ENCODE results near the gene ARHGEF28.

The ARHGEF28 gene

DNA sequence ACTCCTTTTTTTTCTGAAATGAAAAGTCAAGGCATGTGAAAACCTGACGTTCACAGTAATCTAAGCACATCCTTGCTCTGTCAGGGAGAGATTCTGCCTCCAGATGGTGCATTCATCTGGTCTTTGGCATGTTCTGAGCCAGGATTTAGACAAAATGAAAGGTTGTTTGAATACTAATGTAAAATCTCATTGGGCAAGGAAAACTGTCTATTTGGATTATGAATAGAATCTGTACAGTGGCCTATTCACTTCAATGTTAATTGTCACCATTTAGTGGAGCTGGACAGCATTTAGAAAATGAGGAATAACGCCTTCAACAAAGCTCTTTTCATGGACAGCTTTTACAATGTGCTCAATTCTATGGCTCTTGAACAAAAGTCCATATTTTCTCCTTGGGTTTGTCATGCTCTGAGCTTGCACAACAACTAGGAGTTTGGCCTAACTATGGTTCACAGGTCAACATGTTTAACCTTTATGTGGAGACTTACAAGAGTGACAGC is 28.9 kb downstream of the ARHGEF28 start:
- peak; percentile 52 to 81 for DNase-seq

DNA sequence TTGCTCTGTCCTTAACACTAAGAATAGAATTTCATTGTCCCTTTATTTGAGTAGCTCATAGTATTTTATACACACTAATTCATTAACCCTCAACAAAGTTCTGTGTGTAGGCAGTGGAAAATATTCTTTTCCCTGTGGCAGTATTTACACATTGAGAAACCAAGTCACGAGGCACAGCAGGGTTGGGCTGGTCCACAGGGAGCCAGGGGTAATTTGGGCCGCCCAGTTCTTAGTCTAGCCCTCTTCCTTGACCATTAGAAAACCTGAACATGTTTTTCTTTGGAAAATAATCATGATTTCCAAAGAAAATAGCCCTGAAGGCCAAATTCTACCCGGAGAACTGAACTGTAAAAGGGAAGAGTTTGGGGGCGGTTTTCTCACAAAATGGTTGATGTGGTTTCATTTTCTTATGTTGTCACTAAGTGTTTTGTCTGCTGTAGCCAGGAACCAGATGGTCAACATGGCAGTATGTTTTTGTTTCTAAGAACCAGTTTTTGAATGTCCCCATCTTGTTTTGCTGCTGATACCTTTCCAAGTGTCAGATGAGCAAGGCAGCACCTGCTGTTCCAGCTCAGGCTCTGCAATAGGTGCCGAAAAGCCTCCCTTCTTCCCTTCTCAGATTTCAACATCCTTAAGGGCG is 29.6 kb downstream of the ARHGEF28 start:
- peak in 1 of 2 experiments; percentile 18 for DNase-seq

DNA sequence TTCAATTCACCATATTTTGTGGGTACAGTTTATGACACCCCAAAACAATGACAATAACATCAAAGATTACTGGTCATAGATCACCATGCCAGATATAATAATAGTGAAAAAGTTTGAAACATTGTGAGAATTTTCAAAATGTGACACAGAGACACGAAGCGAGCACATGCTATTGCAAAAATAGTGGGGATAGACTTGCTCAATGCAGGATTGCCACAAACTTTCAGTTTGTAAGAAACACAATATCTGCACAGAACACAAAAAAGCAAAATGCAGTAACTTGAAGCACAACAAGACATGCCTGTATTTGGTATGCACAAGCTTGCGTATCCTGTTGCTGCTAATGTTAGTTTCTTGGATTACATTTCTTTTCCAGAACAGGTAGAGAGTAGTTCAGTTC is 35.8 kb downstream of the ARHGEF28 start:
- DNase-seq = no peak

DNA sequence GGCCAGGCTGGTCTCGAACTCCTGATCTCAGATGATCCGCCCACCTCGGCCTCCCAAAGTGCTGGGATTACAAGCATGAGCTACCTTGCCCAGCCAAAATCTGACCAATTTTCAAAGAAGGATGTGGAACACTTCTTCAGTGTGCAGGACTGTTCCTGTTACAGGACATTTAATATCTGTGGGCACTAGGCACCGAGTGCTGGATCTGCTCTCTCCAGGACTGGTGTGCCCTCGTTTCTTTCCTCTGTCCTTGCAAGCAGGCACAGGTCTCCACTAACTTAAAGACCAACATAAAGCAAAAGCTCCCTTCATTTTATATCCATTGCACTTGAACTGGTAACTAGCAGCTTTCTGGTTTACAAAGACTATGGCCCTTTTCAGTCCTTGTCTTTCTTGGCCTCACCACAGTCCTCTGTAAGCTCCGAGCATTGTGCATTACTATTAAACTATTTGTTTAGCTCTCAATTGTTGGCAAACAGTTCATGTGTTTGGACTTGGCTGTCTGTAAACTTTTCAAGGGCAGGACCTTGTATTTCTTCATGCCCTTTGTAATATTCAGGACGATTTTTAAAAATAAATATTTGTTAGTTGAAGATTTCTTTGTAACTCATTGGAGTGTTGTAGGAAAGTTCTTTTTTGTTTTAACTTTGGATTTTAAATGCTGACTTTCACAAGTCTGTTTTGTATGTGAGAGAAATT is 37.3 kb downstream of the ARHGEF28 start:
- DNase-seq = no peak

DNA sequence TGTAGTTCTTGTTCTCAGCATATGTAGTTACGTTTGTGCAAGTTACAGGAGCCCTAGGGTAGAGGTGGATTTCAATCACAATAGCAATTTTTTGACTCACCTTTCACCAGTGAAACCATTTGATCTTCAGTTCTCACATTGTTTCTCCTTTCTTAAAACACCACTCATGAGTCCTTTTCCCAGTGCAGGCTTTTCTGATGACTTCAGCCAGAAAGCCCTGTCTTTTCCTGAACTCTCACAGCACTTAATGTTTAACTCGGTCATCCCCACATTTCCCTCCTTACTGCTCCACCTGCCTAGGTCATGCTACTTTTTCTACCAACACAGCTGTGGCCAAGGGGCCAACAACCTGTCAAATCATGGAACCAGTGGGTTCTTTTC is 37.9 kb downstream of the ARHGEF28 start:
- no peak for DNase-seq

DNA sequence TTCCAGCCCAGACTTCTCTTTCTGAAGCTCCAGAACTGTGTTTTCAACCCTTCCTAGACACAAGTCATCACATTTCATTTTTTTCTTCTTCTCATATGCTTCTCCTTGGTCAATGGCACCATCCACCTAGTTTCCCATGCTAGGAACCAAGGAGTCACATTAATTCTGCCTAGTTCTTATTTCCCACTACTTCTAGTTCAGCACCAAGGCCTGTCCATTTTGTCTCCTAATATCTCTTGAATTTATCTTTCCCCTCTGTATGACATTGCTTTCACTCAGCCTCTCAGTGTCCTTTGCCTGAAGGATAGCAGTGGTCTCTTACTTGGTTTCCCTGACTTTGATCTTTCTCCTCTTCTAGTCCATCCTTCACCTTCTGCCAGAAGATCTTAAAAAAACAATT is 38.8 kb downstream of the ARHGEF28 start:
- DNase-seq = no peak

DNA sequence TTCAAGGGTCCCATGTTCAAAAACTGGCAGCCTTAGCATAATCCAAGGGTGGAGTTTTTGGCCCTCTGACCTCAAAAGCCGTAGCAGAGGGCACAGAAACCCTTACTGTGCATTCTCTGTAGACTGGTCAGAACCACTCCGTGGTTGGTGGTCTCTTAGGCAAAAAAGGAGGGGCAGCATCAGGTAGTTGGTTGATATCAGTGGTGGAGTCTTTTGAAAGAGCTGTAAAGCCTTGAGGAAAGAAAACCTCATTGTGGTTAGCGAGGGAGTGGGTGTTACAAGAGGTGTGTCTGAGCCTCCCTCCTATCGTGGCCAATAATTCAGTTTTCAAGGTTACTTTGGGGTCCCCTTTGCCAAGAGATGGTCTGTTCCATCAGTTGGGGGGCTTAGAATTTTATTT is 40.9 kb downstream of the ARHGEF28 start:
- no peak for DNase-seq

DNA sequence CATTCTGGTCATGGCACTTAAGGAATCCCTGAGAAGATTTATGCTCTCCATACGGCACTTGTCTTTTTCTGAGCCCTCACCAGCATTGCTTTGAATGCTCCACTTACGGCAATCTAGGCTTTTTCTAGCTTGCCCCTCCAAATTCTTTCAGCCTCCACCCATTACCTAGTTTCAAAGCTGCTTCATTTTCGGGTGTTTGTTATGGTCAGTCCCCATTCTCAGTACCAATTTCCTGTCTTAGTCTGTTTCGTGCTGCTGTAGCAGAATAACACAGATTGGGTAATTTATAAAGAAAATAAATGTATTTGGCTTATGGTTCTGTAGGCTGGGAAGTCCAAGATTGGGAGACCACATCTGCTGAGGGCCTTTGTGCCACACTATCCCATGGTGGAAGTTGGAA is 42.0 kb downstream of the ARHGEF28 start:
- DNase-seq = no peak

DNA sequence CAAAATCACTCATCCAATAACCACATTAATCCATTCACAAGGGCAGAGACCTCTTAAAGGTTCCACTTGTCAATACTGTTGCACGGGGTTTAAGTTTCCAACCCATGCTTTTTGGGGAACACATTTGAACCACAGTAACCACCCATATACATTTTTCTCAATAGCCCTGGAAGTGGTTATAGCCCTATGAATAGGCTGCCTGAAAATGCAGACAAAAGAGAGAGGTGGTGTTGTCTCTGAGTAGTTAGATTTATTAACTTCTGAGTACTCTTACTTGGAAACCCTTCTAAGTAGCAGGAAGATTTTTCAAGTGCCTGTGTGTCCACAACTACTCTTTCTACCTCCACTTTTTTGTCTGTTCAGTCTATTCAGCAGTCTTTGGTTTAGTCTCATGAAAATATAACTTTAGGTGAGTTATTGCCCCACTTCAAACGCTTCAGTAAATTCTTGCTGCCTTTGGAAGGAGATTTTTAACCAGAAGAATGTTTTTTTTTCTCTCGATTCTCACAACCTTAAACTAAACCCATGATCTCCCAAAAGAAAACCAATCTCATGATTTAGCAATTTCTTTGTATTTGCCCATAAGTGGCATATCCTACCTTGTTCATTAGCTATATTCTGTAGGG is 42.6 kb downstream of the ARHGEF28 start:
- no peak for DNase-seq

DNA sequence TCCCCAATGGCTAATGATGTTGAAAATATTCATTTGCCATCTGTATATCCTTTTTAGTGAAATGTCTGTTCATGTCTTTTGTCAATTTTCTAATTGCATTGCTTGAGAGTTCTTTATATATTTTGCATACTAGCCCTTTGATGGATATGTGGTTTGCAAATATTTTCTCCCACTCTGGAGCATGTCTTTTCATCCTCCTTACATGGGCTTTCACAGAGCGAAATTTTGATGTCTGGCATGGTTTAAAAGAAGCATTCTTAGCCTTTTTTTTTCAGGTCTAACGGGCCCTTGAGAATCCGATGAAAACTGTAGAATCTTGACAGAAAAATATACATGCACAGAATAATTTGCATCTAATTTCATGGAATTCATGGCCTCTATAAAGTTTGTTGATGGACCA is 44.7 kb downstream of the ARHGEF28 start:
- no peak for DNase-seq

DNA sequence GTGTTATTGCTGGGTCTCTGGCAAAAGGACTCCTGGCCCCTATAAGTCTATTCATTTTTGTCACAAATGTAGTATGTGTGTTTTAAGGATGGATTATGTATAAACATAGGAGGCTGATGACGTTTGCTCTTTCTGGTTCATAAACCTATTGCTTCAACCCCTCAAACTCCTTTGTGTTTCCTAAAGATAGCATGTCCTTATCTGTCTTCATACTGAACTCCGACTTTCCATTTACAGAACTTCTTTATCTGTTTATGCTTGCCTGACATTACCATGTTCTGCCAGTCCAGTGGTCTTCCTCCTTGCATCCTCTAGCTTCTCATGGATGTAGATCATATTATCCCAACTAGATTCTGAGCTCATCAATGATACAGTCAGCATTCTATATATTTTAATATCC is 46.1 kb downstream of the ARHGEF28 start:
- no peak for DNase-seq

DNA sequence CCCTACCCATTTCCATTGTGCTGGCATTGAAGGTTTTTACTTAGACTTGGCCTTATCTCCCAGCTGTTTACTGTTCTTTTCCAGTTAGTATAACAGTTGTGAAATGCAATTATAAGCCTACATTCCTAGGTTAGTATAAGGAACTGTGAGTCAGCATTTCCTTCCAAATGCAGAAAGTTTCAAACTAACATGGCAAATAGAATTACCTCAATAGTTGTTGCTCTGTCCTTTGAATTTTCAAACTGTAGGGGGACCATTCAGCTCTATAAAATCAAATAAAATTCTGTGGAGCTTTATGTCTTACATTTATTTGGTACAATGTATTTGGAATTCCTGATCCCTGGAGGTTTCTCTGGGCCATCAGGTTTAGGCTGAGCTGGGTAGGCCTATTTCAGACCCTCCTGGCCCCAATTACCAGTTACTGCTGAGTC is 47.2 kb downstream of the ARHGEF28 start:
- DNase-seq = no peak

DNA sequence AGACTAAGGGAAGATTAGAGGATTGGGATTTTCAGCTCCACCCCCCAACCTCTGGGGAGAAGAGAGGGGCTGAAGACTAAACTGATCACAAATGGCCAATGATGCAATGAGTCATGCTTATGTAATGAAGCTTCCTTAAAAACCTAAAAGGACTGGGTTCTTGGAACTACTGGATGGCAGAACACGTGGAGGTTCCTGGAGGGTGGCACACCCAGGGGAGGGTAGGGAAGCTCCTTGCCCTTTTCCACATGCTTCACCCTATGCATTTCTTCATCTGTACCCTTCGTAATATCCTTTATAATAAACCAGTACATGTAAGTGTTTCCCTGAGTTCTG is 48.6 kb downstream of the ARHGEF28 start:
- DNase-seq = no peak

DNA sequence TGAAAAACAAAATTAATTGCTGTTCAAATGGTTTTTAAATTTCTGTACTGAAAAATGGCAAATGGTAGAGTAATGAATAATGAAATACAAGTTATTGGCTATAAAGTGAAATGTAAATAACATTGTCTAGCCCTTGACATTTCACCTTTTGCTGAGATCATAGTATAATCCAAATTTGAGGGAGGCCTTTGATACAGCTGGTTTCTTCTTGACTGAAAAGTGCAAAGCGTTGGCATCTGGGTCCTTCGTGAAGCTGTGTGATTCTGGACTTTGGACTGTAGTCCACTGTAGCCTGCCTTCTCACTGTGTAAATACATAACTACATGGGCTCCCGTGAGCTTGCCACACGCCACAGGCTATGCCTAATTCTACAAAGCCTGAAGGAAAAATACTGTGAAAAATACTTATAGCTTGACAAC is 52.3 kb downstream of the ARHGEF28 start:
- DNase-seq = peak in 1 of 2 experiments; percentile 13

DNA sequence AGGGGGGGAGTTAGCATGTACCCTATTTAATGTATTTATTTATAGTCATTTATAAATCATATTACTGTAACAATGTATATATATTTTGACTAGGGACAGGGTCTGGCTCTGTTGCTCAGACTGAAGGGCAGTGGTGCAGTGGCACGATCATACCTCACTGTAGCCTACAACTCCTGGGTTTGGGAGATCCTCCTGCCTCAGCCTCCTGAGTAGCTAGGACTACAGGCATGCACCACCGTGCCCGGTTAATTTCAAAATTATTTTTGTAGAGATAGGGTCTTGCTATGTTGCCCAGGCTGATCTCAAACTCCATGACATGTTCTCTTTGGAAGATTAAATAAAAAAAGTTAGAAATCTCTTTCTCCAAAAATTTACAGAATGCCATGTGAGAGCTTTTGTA is 52.8 kb downstream of the ARHGEF28 start:
- DNase-seq = no peak

DNA sequence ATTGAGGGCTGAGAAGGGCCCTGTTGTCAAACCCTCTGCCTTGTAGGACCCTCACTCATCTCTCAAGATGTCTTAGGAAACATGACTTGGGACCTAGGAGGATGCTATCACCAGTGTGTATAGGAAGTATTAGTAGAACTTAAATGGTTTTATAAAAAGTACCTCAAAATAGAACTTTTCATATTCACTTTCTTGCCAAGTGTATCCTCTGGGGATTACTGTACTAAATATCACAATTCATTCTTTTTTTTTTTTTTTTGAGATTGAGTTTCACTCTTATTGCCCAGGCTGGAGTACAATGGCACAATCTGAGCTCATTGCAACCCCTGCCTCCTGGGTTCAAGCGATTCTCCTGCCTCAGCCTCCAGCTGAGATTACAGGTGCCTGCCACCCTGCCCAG is 56.2 kb downstream of the ARHGEF28 start:
- no peak for DNase-seq

DNA sequence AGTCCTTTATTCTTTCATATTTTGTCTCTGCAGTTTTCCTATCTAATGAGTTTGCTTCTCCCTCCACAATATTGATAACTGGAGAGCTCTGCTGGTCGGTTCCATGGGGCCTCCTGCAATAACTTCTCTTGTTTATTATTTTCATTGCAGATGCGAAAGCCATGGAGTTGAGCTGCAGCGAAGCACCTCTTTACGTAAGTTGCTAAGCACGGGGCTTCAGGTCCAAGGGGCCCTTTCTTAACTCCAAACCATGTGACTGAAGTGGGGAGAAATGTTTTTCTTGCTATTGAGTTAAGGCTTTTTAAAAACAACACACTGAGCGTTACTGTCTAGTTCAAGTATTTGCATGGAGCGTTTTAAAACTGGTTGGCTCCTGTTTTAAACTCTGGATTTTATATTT is 58.7 kb downstream of the ARHGEF28 start:
- no peak for DNase-seq

DNA sequence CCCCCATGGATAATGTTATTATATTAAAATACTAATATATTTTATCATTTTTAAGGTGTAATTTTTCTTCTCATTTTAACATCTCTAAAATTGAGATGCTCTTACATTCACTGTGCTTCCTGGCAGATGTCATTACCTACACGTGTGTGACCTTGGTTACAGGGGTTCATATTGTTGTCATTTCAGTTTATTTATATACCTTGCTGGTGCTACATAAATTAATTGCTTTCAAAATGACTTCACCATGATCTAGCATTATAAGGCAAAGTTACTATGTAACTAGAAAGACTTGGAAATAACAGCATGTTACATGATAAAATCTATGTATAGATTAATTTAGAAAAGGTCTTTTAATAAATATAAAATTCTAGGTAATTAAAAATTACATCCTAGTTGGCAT is 60.9 kb downstream of the ARHGEF28 start:
- no peak for DNase-seq

DNA sequence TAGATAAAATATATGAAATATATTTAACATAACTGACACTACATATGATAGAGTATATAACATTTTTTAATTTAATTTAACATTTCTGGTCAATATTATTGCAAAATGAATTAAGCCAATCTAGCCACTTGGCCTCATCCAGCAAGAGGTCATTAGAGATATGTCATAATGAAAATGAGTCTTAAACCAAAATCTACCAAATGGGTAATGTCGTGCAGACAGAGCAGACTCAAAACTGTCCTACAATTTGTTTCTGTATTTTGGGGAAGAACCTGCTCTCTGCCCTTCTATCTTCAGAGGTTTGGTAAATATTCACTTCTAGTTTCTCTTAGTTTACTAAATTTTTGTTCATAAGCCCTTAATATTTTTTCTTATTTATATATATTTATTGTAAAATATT is 61.4 kb downstream of the ARHGEF28 start:
- no peak for DNase-seq

DNA sequence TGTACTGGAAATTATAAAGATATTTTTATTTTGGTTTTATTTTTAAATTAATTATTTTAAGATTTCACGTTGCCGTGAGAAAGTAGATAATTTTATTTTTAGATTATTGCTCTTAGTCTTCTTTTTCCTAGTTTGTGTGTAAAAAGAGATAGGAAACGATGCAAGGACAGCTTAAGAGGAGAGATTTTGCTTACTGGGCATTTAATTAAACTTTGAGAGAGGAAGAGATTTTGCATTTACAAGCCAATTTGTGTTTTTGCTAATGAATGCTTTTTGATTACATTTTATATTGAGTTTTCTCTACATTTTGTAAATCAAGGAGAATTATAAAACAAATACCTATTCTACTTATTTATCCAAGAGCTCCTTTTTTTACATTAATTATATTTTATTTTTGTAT is 64.0 kb downstream of the ARHGEF28 start:
- DNase-seq = no peak

DNA sequence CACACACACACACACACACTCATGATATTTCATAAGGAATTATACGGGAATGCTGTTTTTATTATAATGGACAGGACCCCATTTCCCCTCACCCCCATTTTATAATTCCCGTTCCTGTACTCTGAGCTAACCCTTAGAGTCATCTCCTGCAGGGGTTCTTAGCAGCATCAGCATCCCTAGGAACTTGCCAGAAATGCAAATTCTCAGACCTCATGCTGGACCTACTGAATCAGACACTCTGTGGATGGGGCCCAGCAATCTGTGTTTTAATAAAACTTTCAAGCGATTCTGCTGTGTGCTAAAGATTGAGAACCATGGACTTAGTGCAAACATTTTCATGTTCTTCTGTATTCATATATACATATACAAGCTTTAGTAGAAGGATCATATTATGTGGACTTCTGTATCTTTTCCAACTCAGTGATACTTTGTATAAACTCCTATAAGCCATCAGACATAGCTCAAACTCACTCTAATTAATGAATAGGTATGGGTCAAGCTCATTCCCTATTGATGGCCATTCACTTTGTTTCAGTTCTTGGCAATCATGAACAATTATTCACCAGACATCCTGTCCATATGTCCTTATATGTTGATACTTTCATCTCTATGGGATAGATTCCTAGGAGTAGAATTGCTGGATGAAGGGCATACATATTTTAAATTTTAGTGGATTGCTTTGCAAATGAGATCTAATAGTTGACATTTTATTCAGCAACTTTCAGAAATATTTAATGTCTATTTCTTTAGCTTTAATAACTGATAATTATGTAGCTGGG is 65.5 kb downstream of the ARHGEF28 start:
- no peak for DNase-seq

DNA sequence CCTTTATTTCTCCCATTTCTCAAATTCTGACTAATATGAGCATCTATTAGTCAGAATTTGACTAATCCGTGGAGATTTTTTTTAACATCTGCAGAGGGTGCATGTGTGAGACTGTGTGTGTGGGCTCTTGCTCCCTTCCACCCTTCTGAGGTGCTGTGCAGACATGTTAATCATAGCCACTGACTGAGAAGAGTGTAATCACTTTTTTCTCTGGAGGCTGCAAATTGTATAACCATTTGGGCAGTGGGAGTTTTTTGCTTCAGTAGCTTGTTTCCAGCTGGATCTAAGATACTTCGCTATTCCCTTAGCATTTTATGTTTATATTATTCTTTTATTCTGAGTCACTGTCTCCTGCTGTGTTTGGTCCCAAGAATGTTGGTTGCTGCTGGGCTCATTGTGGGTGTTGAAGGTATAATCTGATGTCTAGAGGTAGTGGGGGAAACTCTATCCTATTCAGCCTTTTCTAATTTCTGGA is 66.2 kb downstream of the ARHGEF28 start:
- no peak for DNase-seq

DNA sequence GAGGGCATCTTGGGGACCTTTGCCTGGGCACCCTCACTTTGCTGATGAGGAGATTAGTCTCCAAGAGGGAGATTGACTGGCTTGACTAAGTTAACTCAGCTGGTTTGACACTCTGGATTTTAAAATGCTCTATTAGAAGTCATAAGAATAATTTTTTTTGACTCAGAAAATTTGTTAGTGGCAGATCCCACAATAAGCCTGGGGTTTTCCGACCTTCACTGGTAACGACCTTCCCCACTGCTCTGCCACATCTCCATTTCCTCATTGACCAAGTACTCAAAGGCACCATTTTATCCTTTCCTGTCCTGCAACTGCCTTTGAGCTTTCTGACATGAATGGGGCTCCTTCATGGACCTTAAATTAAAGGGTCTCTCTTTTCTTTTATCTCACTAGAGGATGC is 67.0 kb downstream of the ARHGEF28 start:
- DNase-seq = no peak

All from NCI-H446 (cell line).